Measurements from ENCODE around the gene SOBP.

- no peak for TF ChIP-seq CTCF (IDR thresholded peaks at IDR 0.05; ENCODE audit: low read depth, low read length)
- no peak for TF ChIP-seq EZH2phosphoT487 (IDR thresholded peaks at IDR 0.05; ENCODE audit: low read depth)
These were observed 29.8 kb upstream of the SOBP start for GRCh38 chr6:107460083-107460631.
